Peyer's patch (tissue), 4 donors: Measurements from ENCODE around the gene GOLGA7B. TPM values are rescaled to one million over a fixed set of nuclear protein-coding genes. Genes with fewer than 3 reads are reported as not detected.
A peak's percentile ranks its signal among the peaks of the same experiment; 100 is the strongest.

Experiments used
- DNase-seq, 3 donors: peaks; one replicate each; pipeline ENCODE4 v3.0.0-alpha.2; 2017 to 2019
- H3K27ac ChIP-seq, 4 donors: fragments of 200-600 bp; sonication (generic); one replicate each; pipeline ENCODE4 v1.5.1; 2016 to 2019
- H3K27me3 ChIP-seq, 2 donors: fragments of 200-600 bp; sonication (generic); one replicate each; pipeline ENCODE4 v1.5.1; 2019
- H3K36me3 ChIP-seq, 3 donors: fragments of 200-600 bp; sonication (generic); one replicate each; pipeline ENCODE4 v1.5.1; 2016 to 2019
- H3K4me1 ChIP-seq, 4 donors: fragments of 200-600 bp; sonication (generic); one replicate each; pipeline ENCODE4 v1.5.1; 2016 to 2019
- H3K4me3 ChIP-seq, 4 donors: fragments of 200-600 bp; sonication (generic); 1 replicate in 3 of 4; 2 replicates in 1 of 4; pipeline ENCODE4 v1.5.1; 2016 to 2019; ENCODE audit warnings: mild to moderate bottlenecking in 1 of 4
- H3K9me3 ChIP-seq, 4 donors: fragments of 200-600 bp; sonication (generic); one replicate each; pipeline ENCODE4 v1.5.1; 2016 to 2019; ENCODE audit warnings: mild to moderate bottlenecking in 1 of 4
- POLR2A ChIP-seq, 2 donors: fragments of 450-650 bp; IDR thresholded peaks; one replicate each; pipeline ENCODE4 v1.5.1; 2017; ENCODE audit warnings: antibody characterized with exemption in 2 of 2, mild to moderate bottlenecking in 2 of 2, moderate library complexity in 2 of 2
- total RNA-seq, 4 donors: library from RNA; depleted of rRNA; stranded (reverse); fragments of >200 nt; gene quantifications; one replicate each; pipeline ENCODE4 v1.1.0, GENCODE V29; 2016
- TF ChIP-seq, protein P1 (sequence below), 6 experiments: fragments of 450-650 bp in 4 of 6; fragments of 200-600 bp in 2 of 6; sonication (generic) in 1 of 6; IDR thresholded peaks; one replicate each; pipeline ENCODE4 v1.5.1; 2017 to 2019; ENCODE audit warnings: antibody characterized with exemption in 6 of 6, mild to moderate bottlenecking in 3 of 6, moderate library complexity in 1 of 6

Gene GOLGA7B
- total RNA-seq, 4 donors from 2014 or later, result 0.27 to 0.88 (median 0.79) TPM

DNA sequence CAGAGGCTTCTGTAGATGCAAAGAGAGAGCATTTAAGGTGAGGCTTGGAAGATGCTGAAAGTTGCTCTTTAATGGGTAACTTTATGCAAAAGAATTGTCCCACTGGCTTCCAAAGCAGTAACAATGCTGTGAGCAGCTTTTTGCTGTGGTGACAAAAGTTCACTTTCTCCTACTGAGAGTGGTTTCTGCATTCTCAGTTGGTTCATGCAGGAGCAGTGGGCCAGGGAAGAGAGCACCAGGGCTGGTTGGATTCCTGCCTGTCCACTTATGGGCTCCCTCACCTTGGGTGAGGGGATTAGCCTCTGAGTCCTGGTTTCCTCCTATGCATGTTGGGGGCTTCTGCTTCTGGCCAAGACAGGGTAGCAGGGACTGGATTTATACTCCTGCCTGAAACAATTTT, 31.1 kb upstream of the GOLGA7B start:
- no peaks in the 10 kb centered on the region for H3K36me3 ChIP-seq
- TF ChIP-seq POLR2A (IDR thresholded peaks at IDR 0.05), result no peak
- TF ChIP-seq, protein P1, sequence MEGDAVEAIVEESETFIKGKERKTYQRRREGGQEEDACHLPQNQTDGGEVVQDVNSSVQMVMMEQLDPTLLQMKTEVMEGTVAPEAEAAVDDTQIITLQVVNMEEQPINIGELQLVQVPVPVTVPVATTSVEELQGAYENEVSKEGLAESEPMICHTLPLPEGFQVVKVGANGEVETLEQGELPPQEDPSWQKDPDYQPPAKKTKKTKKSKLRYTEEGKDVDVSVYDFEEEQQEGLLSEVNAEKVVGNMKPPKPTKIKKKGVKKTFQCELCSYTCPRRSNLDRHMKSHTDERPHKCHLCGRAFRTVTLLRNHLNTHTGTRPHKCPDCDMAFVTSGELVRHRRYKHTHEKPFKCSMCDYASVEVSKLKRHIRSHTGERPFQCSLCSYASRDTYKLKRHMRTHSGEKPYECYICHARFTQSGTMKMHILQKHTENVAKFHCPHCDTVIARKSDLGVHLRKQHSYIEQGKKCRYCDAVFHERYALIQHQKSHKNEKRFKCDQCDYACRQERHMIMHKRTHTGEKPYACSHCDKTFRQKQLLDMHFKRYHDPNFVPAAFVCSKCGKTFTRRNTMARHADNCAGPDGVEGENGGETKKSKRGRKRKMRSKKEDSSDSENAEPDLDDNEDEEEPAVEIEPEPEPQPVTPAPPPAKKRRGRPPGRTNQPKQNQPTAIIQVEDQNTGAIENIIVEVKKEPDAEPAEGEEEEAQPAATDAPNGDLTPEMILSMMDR (IDR thresholded peaks at IDR 0.05), result no peak

DNA sequence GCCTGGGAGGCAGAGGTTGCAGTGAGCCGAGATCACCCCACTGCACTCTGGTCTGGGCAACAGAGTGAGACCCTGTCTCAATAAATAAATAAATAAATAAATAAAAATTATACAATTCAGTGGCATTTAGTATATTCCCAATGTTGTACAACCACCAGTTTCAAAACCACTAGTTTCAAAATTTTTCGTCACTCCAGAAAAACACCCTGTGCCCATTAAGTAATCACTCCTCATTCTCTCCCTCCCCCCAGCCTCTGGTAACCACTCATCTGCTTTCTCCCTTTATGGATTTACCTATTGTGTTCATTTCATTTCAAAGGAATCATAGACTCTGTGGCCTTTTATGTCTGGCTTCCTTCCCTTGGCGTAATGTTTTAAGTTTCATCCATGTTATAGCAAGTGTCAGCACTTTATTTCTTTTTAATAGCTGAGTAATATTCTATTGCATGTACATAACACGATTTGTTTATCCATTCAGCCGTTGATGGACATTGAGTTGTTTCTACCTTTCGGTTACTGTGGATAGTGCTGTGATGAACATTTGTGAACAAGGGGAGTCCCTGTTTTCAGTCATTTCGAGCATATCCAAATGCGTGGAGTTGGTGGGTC, 29.4 kb upstream of the GOLGA7B start:
- no peak for DNase-seq
- H3K27ac ChIP-seq, result no peak overlapping the region
- TF ChIP-seq, protein P1 (IDR thresholded peaks at IDR 0.05), result no peak
- TF ChIP-seq POLR2A (IDR thresholded peaks at IDR 0.05), result no peak
- no peaks in the 10 kb centered on the region for H3K36me3 ChIP-seq
- H3K27me3 ChIP-seq, result no peaks in the 10 kb centered on the region
- no peaks in the 10 kb centered on the region for H3K9me3 ChIP-seq
- H3K4me1 ChIP-seq, result no peaks in the 10 kb centered on the region
- no peak overlapping the region for H3K4me3 ChIP-seq

More for the DNA sequence above, 31.1 kb upstream of the GOLGA7B start:
- no peak for DNase-seq
- Histone ChIP-seq H3K4me1 (no peaks in the 10 kb centered on the region), H3K27ac (no peak overlapping the region), H3K27me3 (no peaks in the 10 kb centered on the region), H3K9me3 (no peaks in the 10 kb centered on the region), H3K4me3 (no peak overlapping the region)

GRCh38 chr10:97821308-97822038, 28.2 kb upstream of the GOLGA7B start:
- DNase-seq, result no peak
- Histone ChIP-seq H3K4me1 (no peaks in the 10 kb centered on the region), H3K27me3 (no peaks in the 10 kb centered on the region), H3K4me3 (no peak overlapping the region), H3K27ac (no peak overlapping the region), H3K9me3 (no peaks in the 10 kb centered on the region), H3K36me3 (no peaks in the 10 kb centered on the region)
- no peak for TF ChIP-seq POLR2A (IDR thresholded peaks at IDR 0.05)
- TF ChIP-seq, protein P1 (IDR thresholded peaks at IDR 0.05), result no peak

GRCh38 chr10:97822261-97822687, 27.4 kb upstream of the GOLGA7B start:
- no peak for DNase-seq
- Histone ChIP-seq H3K27me3 (no peaks in the 10 kb centered on the region), H3K4me3 (no peak overlapping the region), H3K27ac (no peak overlapping the region), H3K4me1 (no peaks in the 10 kb centered on the region), H3K36me3 (no peaks in the 10 kb centered on the region), H3K9me3 (no peaks in the 10 kb centered on the region)
- no peak for TF ChIP-seq POLR2A (IDR thresholded peaks at IDR 0.05)
- TF ChIP-seq, protein P1 (IDR thresholded peaks at IDR 0.05), result no peak

DNA sequence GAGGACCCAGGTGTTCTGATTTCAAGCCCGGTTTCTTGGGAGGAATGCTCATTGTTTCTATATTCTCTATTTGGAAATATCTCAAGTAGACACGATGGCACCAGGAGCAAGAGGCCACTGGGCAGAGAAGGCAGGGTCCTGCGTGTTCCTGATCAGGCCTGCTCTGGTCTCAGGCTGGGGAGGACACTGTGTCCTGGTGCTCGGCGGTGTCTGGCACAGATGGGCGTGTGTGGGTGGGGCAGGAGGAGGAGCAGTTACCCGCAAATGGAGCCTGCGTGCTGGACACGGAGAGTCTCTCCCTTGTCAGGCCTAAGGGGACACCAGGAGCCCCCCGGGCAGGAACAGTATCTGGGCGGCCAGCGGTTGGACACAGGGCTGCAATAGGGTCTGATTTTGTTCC, 25.9 kb upstream of the GOLGA7B start:
- no peaks in the 10 kb centered on the region for H3K9me3 ChIP-seq
- no peaks in the 10 kb centered on the region for H3K36me3 ChIP-seq
- no peaks in the 10 kb centered on the region for H3K4me1 ChIP-seq
- no peaks in the 10 kb centered on the region for H3K27me3 ChIP-seq
- H3K27ac ChIP-seq, result no peak overlapping the region
- TF ChIP-seq POLR2A (IDR thresholded peaks at IDR 0.05), result no peak
- TF ChIP-seq, protein P1 (IDR thresholded peaks at IDR 0.05), result no peak
- DNase-seq, result peak in 1 of 3 donors; percentile 72
- no peak overlapping the region for H3K4me3 ChIP-seq
